Osteocyte (in vitro differentiated cells): ENCODE results near the gene RBM8A. TPM values are rescaled to one million over a fixed set of nuclear protein-coding genes. Genes with fewer than 3 reads are reported as not detected.

Experiments
- total RNA-seq: library from RNA; stranded (reverse); gene quantifications from 2 replicates; pipeline ENCODE4 v1.2.1, GENCODE V29; 2021

RBM8A gene
- total RNA-seq, 1 donor from 2014 or later, result 114 TPM

Other genes with a start within 250 kb of the RBM8A start
- 0.31 and 0.40 TPM in 2 replicates for gene PDZK1, start 220.1 kb downstream of the RBM8A start, total RNA-seq
- gene CD160, start 208.0 kb downstream of the RBM8A start, total RNA-seq, result not detected in 2 replicates
- gene RNF115, start 103.4 kb downstream of the RBM8A start, total RNA-seq, result 15.9 and 16.6 TPM in 2 replicates
- 33.4 and 37.0 TPM in 2 replicates for gene POLR3C, start 103.3 kb downstream of the RBM8A start, total RNA-seq
- gene NUDT17, start 81.9 kb downstream of the RBM8A start, total RNA-seq, result 2.4 and 4.3 TPM in 2 replicates
- 47.0 and 48.7 TPM in 2 replicates for gene PIAS3, start 68.4 kb downstream of the RBM8A start, total RNA-seq
- not detected in 2 replicates for gene ANKRD35, start 41.6 kb downstream of the RBM8A start, total RNA-seq
- 34.4 and 40.3 TPM in 2 replicates for gene ITGA10, start 17.4 kb downstream of the RBM8A start, total RNA-seq
- 29.8 and 36.5 TPM in 2 replicates for gene PEX11B, start 8.8 kb downstream of the RBM8A start, total RNA-seq
- gene LIX1L, start 30.5 kb upstream of the RBM8A start, total RNA-seq, result 52.2 and 54.0 TPM in 2 replicates
- gene ANKRD34A, start 37.1 kb upstream of the RBM8A start, total RNA-seq, result 1.1 and 1.2 TPM in 2 replicates
- 21.7 and 22.4 TPM in 2 replicates for gene POLR3GL, start 37.2 kb upstream of the RBM8A start, total RNA-seq
- gene TXNIP, start 69.1 kb upstream of the RBM8A start, total RNA-seq, result 246 and 274 TPM in 2 replicates
- not detected in 2 replicates for gene HJV, start 94.3 kb upstream of the RBM8A start, total RNA-seq
- gene NBPF10, start 217.3 kb upstream of the RBM8A start, total RNA-seq, result 5.1 and 5.3 TPM in 2 replicates